ENCODE measurements around the gene COQ3.

DNA sequence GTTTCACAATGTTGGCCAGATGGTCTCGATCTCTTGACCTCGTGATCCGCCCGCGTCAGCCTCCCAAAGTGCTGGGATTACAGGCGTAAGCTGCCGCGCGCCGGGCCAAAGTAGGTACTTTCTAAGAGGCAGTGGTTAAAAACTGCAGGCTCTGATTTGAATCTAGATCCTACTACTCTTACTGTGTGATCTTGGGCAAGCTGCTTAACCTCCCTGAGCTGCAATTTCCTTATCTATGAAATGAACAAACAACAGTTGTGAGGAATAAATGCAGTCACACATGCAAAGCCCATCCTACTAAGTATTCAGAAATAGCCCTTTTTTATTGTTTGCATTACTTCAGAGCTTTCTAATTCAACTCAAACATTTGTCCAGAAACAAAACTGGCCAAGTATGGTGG, 47.4 kb downstream of the COQ3 start:
- TF ChIP-seq, protein P1, sequence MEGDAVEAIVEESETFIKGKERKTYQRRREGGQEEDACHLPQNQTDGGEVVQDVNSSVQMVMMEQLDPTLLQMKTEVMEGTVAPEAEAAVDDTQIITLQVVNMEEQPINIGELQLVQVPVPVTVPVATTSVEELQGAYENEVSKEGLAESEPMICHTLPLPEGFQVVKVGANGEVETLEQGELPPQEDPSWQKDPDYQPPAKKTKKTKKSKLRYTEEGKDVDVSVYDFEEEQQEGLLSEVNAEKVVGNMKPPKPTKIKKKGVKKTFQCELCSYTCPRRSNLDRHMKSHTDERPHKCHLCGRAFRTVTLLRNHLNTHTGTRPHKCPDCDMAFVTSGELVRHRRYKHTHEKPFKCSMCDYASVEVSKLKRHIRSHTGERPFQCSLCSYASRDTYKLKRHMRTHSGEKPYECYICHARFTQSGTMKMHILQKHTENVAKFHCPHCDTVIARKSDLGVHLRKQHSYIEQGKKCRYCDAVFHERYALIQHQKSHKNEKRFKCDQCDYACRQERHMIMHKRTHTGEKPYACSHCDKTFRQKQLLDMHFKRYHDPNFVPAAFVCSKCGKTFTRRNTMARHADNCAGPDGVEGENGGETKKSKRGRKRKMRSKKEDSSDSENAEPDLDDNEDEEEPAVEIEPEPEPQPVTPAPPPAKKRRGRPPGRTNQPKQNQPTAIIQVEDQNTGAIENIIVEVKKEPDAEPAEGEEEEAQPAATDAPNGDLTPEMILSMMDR (IDR thresholded peaks at IDR 0.05), result no peak
- TF ChIP-seq EP300 (IDR thresholded peaks at IDR 0.05), result no peak
